ENCODE data around the gene ATP5F1B. TPM values are rescaled to one million over a fixed set of nuclear protein-coding genes. Genes with fewer than 3 reads are reported as not detected.
A peak's percentile ranks its signal among the peaks of the same experiment; 100 is the strongest.

The ATP5F1B gene
- total RNA-seq, 3 donors from 2014 or later, result 874 to 1,329 (median 1,265) TPM

- no peaks in the 10 kb centered on the region for H3K9me3 ChIP-seq
- no peak for TF ChIP-seq CTCF (IDR thresholded peaks at IDR 0.05)
- peaks cover 22% of the 10 kb centered on the region for H3K36me3 ChIP-seq (ENCODE audit: low read depth)
- no peaks in the 10 kb centered on the region for H3K4me1 ChIP-seq (ENCODE audit: low read depth)
- intact Hi-C loops (cut with DNase I, micrococcal nuclease), result no loop called here
- H3K4me3 ChIP-seq, result no peak overlapping the region
- ATAC-seq (no peak), DNase-seq (no peak)
Measured at GRCh38 chr12:56599041-56599440, 46.7 kb downstream of the ATP5F1B start.

- Histone ChIP-seq H3K4me1 (ENCODE audit: low read depth) (no peaks in the 10 kb centered on the region), H3K9me3 (no peaks in the 10 kb centered on the region), H3K36me3 (ENCODE audit: low read depth) (peaks cover 10% of the 10 kb centered on the region), H3K4me3 (no peak overlapping the region)
- ATAC-seq, result no peak
- no peak for DNase-seq
- TF ChIP-seq CTCF (IDR thresholded peaks at IDR 0.05), result no peak
- intact Hi-C loops (cut with DNase I, micrococcal nuclease), result no loop called here
Measured at GRCh38 chr12:56596815-56597214, 49.0 kb downstream of the ATP5F1B start.

- peak; percentile 60 for TF ChIP-seq CTCF (IDR thresholded peaks at IDR 0.05)
- ATAC-seq (peak; percentile 66), DNase-seq (peak in 2 of 3 donors; percentile 54 to 55)
- H3K36me3 ChIP-seq (ENCODE audit: low read depth), result no peaks in the 10 kb centered on the region
- H3K4me1 ChIP-seq (ENCODE audit: low read depth), result no peaks in the 10 kb centered on the region
- intact Hi-C loops (cut with DNase I, micrococcal nuclease), result no loop called here
- no peak overlapping the region for H3K4me3 ChIP-seq
- H3K9me3 ChIP-seq, result no peaks in the 10 kb centered on the region
Measured at GRCh38 chr12:56593909-56594621, 51.7 kb downstream of the ATP5F1B start.

- no peak for TF ChIP-seq CTCF (IDR thresholded peaks at IDR 0.05)
- Histone ChIP-seq H3K4me1 (ENCODE audit: low read depth) (no peaks in the 10 kb centered on the region), H3K9me3 (no peaks in the 10 kb centered on the region), H3K36me3 (ENCODE audit: low read depth) (no peaks in the 10 kb centered on the region), H3K4me3 (no peak overlapping the region)
- ATAC-seq, result no peak
- intact Hi-C loops (cut with DNase I, micrococcal nuclease), result no loop called here
- no peak for DNase-seq
Measured at GRCh38 chr12:56591961-56592360, 53.8 kb downstream of the ATP5F1B start.

- DNase-seq, result no peak
- ATAC-seq, result no peak
- intact Hi-C loops (cut with DNase I, micrococcal nuclease), result no loop called here
- no peaks in the 10 kb centered on the region for H3K4me1 ChIP-seq (ENCODE audit: low read depth)
- TF ChIP-seq CTCF (IDR thresholded peaks at IDR 0.05), result no peak
- H3K9me3 ChIP-seq, result no peaks in the 10 kb centered on the region
- no peak overlapping the region for H3K4me3 ChIP-seq
- no peaks in the 10 kb centered on the region for H3K36me3 ChIP-seq (ENCODE audit: low read depth)
Measured at GRCh38 chr12:56591126-56591525, 54.7 kb downstream of the ATP5F1B start.

Measured in mucosa of descending colon (tissue), 3 donors.